Activated CD4-positive, alpha-beta T cell treated with anti-CD3 and anti-CD28 coated beads, Interleukin-2, amount 10 ng/mL, durations not matched to agents 7 days and 5 days (primary cell): ENCODE results near the gene NFIC. TPM values are rescaled to one million over a fixed set of nuclear protein-coding genes. Genes with fewer than 3 reads are reported as not detected.
A peak's percentile ranks its signal among the peaks of the same experiment; 100 is the strongest.

Experiments used
- CTCF ChIA-PET: fragments of 350-600 bp; sonication (Branson Sonifier 250); formaldehyde crosslinking; loops from one replicate; lab custom pipeline; 2021; ENCODE audit warnings: antibody characterized with exemption; lab: Charles Lee
- POLR2A ChIA-PET: fragments of 350-600 bp; sonication (Branson Sonifier 250); formaldehyde crosslinking; loops from one replicate; lab custom pipeline; 2021; ENCODE audit warnings: antibody characterized with exemption; lab: Charles Lee
- DNase-seq: peaks from one replicate; pipeline ENCODE4 v3.0.0-alpha.2; 2020
- H3K27ac Mint-ChIP-seq: one replicate; pipeline ENCODE4 v1.8.0; 2021; ENCODE audit warnings: mild to moderate bottlenecking, moderate library complexity, mixed read lengths
- H3K27me3 Mint-ChIP-seq: one replicate; pipeline ENCODE4 v1.8.0; 2021; ENCODE audit warnings: mixed read lengths
- H3K36me3 Mint-ChIP-seq: one replicate; pipeline ENCODE4 v1.8.0; 2021; ENCODE audit warnings: low read depth, mixed read lengths
- H3K4me1 Mint-ChIP-seq: one replicate; pipeline ENCODE4 v1.8.0; 2021; ENCODE audit warnings: mixed read lengths
- H3K4me3 Mint-ChIP-seq: one replicate; pipeline ENCODE4 v1.8.0; 2021; ENCODE audit warnings: mild to moderate bottlenecking, moderate library complexity, mixed read lengths
- H3K9me3 Mint-ChIP-seq: one replicate; pipeline ENCODE4 v1.8.0; 2021; ENCODE audit warnings: mixed read lengths
- total RNA-seq, 2 experiments: library from RNA; stranded (reverse); gene quantifications; one replicate each; pipeline ENCODE4 v1.2.3, GENCODE V29; 2021

Gene NFIC
- total RNA-seq, 2 experiments from 2014 or later = 14.2 TPM

DNA sequence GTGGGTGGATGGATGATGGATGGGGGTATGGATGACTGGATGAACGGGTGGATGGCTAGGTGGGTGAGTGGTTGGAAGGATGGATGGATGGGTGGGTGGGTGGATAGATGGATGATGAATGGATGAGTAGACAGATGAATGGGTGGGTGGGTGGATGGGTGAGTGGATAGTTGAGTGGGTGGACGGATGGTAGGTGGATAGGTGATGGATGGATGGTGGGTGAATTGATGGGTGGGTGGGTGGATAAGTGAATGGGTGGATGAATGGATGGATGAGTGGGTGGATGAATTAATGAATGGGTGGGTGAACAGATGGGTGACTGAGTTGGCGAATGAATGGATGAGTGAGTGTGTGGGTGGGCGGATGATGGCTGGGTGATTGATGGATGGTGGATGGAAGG lies 109.1 kb downstream of the NFIC start:
- DNase-seq = no peak
- H3K4me3 Mint-ChIP-seq = no peak overlapping the region
- ChIA-PET CTCF (no interaction called here), POLR2A (no interaction called here)
- H3K36me3 Mint-ChIP-seq = no peaks in the 10 kb centered on the region
- H3K27ac Mint-ChIP-seq = no peak overlapping the region
- H3K27me3 Mint-ChIP-seq = peaks cover 5% of the 10 kb centered on the region
- H3K4me1 Mint-ChIP-seq = peaks cover 13% of the 10 kb centered on the region
- H3K9me3 Mint-ChIP-seq = no peaks in the 10 kb centered on the region

DNA sequence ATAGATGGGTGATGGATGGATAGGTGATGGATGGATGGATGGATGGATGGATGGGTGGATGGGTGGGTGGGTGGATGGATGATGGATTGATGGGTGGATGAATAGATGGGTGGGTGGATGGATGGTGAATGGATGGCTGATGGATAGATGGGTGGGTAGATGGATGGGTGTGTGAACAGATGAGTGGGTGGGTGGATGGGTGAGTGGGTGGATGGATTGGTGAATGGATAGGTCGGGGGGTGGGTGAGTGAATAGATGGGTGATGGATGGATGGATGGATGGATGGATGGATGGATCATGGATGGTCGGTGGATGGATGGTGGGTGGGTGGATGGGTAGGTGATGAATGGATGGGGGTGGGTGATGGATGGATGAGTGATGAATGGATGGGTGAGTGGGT lies 110.4 kb downstream of the NFIC start:
- no peak overlapping the region for H3K4me3 Mint-ChIP-seq
- ChIA-PET CTCF (interaction anchor here (1.0 kb wide), 1 partner anchor 8 kb away, joined by 4 read pairs; no protein-coding TSS in a partner anchor), POLR2A (no interaction called here)
- H3K9me3 Mint-ChIP-seq = no peaks in the 10 kb centered on the region
- H3K27me3 Mint-ChIP-seq = peaks cover 5% of the 10 kb centered on the region
- peaks cover 13% of the 10 kb centered on the region for H3K4me1 Mint-ChIP-seq
- no peak for DNase-seq
- no peak overlapping the region for H3K27ac Mint-ChIP-seq
- H3K36me3 Mint-ChIP-seq = no peaks in the 10 kb centered on the region

DNA sequence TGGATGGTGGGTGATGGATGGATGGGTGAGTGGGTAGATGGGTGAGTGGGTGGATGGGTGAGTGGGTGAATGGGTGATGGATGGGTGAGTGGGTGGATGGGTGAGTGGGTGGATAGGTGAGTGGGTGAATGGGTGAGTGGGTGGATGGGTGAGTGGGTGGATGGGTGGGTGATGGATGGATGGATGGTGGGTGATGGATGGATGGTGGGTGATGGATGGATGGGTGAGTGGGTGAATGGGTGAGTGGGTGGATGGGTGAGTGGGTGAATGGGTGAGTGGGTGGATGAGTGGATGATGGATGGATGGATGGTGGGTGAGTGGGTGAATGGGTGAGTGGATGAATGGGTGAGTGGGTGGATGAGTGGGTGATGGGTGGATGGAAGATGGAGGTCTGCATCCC lies 111.1 kb downstream of the NFIC start:
- ChIA-PET POLR2A (no interaction called here), CTCF (no interaction called here)
- Mint-ChIP-seq H3K4me3 (no peak overlapping the region), H3K9me3 (no peaks in the 10 kb centered on the region), H3K27ac (no peak overlapping the region), H3K36me3 (no peaks in the 10 kb centered on the region), H3K4me1 (peaks cover 13% of the 10 kb centered on the region), H3K27me3 (peaks cover 5% of the 10 kb centered on the region)
- no peak for DNase-seq

DNA sequence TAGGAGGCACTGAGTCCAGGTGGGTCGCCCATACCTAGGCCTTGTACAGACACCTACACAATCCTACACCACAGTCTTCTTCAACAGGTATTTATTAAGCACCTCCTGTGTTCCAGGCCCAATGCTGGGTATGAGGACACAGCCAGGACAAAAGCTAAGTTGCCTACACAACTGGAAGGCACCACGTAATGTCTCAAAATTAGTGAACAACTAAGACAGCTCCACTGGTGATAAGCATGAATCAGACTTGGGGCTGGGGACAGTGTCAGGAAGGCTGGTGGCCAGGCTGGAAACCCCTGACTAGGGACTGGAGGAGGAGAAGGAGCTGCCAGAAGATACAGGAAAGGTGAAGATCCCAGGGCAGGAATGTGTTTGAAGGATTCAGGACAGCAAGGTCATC lies 111.6 kb downstream of the NFIC start:
- H3K9me3 Mint-ChIP-seq = no peaks in the 10 kb centered on the region
- CTCF ChIA-PET = no interaction called here

DNA sequence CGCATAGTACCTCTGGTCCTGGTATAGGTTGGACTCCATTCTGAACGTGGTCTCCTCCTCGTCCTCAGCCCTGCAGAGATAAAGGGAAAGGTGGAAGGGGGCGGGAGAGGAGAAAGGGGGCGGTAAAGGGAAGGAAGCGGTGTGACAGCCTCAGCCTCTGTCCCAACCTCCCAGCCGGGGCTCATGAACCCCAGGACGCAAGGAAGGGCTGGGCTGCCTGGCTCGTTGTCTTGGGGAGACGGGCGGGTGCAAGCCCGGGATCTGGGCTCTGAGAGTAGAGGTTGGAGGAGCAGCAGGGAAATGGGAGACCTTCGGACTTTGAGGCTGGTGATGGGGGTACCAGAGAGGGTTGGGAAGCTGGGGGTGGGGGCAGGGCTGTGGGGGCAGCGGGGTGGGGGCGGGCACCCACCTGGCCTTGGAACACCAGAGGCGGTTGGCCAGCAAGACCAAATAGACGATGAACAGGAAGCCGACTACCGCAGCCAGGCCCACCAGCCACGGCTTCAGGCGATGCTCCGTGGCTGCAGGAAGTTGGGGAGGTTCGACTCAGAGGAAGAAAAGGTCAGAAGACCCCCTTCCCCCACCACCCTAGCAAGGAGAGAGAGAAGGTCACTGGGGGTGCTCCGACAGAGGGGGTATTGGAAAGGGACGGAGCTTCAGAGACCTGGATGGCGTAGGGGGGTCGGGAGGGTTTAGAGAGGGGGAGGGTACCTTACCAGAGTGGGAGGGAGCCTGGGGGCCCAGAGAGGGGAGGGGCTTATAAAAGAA lies 112.2 kb downstream of the NFIC start:
- H3K9me3 Mint-ChIP-seq = no peaks in the 10 kb centered on the region
- H3K4me1 Mint-ChIP-seq = peaks cover 13% of the 10 kb centered on the region
- CTCF ChIA-PET = interaction anchor here (0.6 to 1.3 kb wide), 5 partner anchors 24 to 260 kb away, joined by 3 to 5 read pairs (median 4); no protein-coding TSS in a partner anchor
- peaks cover 5% of the 10 kb centered on the region for H3K27me3 Mint-ChIP-seq
- no peaks in the 10 kb centered on the region for H3K36me3 Mint-ChIP-seq
- peak; percentile 30 for DNase-seq
- peak overlapping the region; percentile 41 for H3K27ac Mint-ChIP-seq
- POLR2A ChIA-PET = no interaction called here
- H3K4me3 Mint-ChIP-seq = peak overlapping the region; percentile 45

More for the DNA sequence above, 111.6 kb downstream of the NFIC start:
- no peak overlapping the region for H3K27ac Mint-ChIP-seq
- no peak for DNase-seq
- H3K36me3 Mint-ChIP-seq = no peaks in the 10 kb centered on the region
- POLR2A ChIA-PET = no interaction called here
- H3K4me3 Mint-ChIP-seq = no peak overlapping the region
- peaks cover 13% of the 10 kb centered on the region for H3K4me1 Mint-ChIP-seq
- peaks cover 5% of the 10 kb centered on the region for H3K27me3 Mint-ChIP-seq

DNA sequence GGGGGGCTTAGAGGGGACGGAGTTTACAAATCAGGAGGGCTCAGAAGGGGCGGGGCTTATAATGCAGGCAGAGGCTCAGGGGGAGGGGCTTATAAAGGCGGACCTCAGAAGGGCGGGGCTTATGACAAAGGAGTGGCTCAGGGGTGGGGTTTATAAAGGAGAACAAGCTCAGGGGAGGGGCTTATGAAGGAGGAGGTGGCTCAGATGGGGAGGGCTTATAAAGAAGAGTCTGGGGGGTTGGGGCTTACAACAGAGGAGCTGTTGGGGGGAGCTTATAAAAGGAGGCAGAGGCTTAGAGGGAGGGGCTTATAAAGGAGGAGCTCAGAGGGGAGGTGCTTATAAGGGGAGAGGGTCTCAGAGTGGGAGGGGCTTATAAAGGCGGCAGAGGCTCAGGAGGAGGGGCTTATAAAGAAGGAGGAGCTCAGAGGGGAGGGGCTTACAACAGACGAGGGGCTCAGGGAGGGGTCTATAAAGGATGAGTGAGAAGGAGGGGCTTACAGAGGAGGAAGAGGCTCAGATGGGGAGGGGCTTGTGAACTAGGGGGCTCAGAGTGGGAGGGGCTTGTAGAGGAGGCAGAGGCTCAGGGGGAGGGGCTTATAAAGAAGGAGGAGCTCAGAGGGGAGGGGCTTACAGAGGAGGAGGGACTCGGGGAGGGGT lies 112.9 kb downstream of the NFIC start:
- peaks cover 5% of the 10 kb centered on the region for H3K27me3 Mint-ChIP-seq
- peaks cover 13% of the 10 kb centered on the region for H3K4me1 Mint-ChIP-seq
- no peak overlapping the region for H3K4me3 Mint-ChIP-seq
- no peaks in the 10 kb centered on the region for H3K9me3 Mint-ChIP-seq
- POLR2A ChIA-PET = no interaction called here
- H3K27ac Mint-ChIP-seq = no peak overlapping the region
- peak; percentile 62 for DNase-seq
- CTCF ChIA-PET = interaction anchor here (0.6 to 1.3 kb wide), 8 partner anchors 9 to 259 kb away, joined by 3 to 5 read pairs (median 4); no protein-coding TSS in a partner anchor
- no peaks in the 10 kb centered on the region for H3K36me3 Mint-ChIP-seq

DNA sequence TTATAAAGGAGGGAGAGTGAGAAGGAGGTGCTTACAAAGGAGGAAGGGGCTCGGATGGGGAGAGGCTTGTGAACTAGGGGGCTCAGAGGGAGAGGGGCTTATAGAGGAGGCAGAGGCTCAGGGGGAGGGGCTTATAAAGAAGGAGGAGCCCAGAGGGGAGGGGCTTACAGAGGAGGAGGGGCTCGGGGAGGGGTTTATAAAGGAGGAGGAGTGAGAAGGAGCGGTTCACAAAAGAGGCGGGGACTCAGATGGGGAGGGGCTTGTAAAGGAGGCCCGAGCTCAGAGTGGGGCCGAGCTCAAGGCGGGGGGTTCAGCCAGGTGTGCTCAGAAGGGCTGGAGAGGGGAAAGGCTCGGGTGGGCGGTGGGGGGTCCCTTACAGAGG lies 113.4 kb downstream of the NFIC start:
- H3K4me1 Mint-ChIP-seq = peaks cover 13% of the 10 kb centered on the region
- POLR2A ChIA-PET = no interaction called here
- H3K4me3 Mint-ChIP-seq = no peak overlapping the region
- peaks cover 5% of the 10 kb centered on the region for H3K27me3 Mint-ChIP-seq
- no peaks in the 10 kb centered on the region for H3K9me3 Mint-ChIP-seq
- H3K36me3 Mint-ChIP-seq = no peaks in the 10 kb centered on the region
- peak overlapping the region; percentile 36 for H3K27ac Mint-ChIP-seq
- peak; percentile 53 for DNase-seq
- CTCF ChIA-PET = interaction anchor here (0.7 to 1.3 kb wide), 4 partner anchors 9 to 23 kb away, joined by 3 to 5 read pairs (median 3); no protein-coding TSS in a partner anchor

DNA sequence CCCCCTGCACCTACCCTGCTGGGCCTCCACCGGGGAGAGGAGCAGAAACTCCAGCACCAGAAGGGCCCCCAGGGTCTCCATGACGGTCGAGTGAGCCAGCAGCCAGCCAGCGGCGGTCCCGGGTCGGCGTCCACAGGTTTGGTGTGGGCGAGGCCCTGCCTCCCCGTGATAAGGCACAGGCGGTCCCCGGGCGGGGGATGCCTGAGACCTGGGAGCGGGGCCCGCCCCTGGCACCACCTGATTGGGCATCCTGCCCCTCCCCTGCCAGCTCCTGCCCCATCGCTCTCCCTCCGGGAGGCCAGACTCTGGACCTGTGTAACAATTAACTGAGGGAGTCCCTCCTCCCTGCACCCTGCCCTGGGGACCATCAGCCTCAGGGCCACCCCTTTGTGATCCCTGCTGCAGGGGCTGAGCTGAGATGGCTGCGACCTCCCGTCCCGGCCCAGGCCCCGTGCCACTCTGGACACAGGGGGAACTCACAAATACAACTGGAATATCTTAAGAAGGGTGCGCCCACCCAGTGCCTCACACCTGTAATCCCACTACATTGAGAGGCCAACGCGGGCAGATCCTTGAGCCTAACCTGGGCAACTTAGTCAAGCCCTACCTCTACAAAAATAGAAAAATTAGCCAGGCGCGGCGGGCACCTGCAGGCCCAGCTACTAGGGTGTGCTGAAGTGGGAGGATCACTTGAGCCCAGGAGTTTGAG lies 114.2 kb downstream of the NFIC start, which contains the start of gene SMIM24:
Gene SMIM24 (minus strand): TSS at position 143 of the 709 bp plus-strand sequence. CDS start 62 bp downstream, at position 81.
- Mint-ChIP-seq H3K36me3 (no peaks in the 10 kb centered on the region), H3K4me3 (no peak within 1 kb of the TSS)
- no peak for DNase-seq

DNA sequence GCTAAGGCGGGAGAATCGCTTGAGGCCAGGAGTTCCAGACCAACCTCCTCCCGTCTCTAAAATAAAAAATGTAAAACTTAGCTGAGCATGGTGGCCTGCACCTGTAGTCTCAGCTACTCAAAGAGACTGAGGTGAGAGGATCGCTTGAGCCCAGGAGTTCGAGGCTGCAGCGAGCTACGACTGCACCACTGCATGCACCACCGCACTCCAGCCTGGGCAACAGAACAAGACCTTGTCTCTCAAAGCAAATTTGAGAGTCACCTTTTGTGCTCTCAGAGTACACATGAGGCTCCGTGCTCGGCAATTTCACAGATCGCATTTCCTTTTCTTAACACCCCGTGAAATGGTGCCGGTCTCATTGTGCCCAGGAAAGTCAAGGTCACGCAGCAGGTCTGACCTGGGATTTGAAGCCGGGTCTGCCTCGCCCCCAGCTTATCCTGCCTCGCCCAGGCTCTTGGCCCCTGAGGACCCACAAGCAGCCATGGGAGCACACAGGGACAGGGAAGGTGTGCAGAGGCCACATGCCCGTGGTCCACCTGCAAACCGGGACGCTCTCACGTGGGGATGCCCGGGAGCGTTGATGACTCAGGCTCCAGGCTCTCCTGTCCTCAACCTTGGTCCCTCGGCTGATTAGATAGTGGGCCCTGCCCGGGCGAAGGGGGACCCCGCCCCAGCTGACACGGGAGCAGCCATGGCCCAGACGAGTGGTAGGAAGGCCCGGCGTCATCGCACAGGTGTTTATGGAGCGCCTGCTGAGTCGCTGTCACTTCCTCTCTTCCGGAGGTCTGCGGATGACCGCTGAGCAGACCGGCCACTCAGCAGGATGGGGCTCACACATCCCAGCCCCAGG lies 115.1 kb downstream of the NFIC start:
- no peak overlapping the region for H3K27ac Mint-ChIP-seq
- peaks cover 5% of the 10 kb centered on the region for H3K27me3 Mint-ChIP-seq
- H3K4me1 Mint-ChIP-seq = peaks cover 13% of the 10 kb centered on the region
- no peaks in the 10 kb centered on the region for H3K36me3 Mint-ChIP-seq
- POLR2A ChIA-PET = no interaction called here
- DNase-seq = no peak
- CTCF ChIA-PET = interaction anchor here (1.3 kb wide), 1 partner anchor 177 kb away, joined by 3 read pairs; no protein-coding TSS in a partner anchor
- H3K4me3 Mint-ChIP-seq = no peak overlapping the region
- no peaks in the 10 kb centered on the region for H3K9me3 Mint-ChIP-seq

More for the DNA sequence above, 114.2 kb downstream of the NFIC start, which contains the start of gene SMIM24:
- peaks cover 13% of the 10 kb centered on the region for H3K4me1 Mint-ChIP-seq
- peak within 1 kb of the TSS; percentile 36 for H3K27ac Mint-ChIP-seq
- H3K27me3 Mint-ChIP-seq = peaks cover 5% of the 10 kb centered on the region
- CTCF ChIA-PET = interaction anchor here (1.3 kb wide), 1 partner anchor 176 kb away, joined by 3 read pairs; no protein-coding TSS in a partner anchor
- POLR2A ChIA-PET = no interaction called here
- H3K9me3 Mint-ChIP-seq = no peaks in the 10 kb centered on the region

DNA sequence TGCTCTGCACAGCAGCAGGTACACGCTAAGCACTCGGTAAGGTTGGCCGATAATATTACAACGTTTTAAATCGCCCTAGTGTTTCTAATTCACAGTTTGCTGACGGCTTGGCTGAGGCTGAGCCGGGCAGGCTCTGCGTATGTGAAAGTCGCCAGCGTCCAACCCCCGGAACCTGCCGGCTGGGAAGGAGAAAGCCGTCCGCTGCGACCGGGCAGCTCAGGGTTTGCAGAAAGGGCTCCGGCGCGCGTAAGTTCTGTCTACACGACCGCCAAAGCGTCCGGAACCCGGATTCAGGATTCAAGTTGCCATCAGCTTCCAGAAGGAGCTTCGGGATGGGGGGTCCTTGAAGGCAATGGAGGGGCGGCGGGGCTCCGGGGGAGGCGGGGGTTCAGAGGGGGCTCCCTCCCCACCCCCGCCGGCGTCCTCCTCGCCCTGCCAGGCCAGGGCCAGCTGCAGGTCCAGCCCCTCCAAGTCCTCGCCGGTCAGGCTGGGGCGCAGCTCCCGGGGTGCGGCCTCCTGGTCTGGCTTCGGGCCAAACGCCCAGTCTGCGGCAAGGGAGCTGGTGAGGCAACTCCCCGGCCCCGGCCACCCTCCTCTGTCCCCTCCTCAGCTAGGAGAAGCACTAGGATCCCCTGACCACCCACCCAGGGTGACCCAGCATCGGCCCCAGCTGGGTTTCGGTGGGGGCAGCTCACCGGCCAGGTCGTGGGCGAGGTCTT lies 116.3 kb downstream of the NFIC start:
- no peaks in the 10 kb centered on the region for H3K9me3 Mint-ChIP-seq
- CTCF ChIA-PET = interaction anchor here (0.6 to 2.0 kb wide), 3 partner anchors 10 to 397 kb away, joined by 3 to 5 read pairs (median 4); no protein-coding TSS in a partner anchor
- no peak overlapping the region for H3K27ac Mint-ChIP-seq
- no peak for DNase-seq
- POLR2A ChIA-PET = no interaction called here
- peaks cover 5% of the 10 kb centered on the region for H3K27me3 Mint-ChIP-seq
- peaks cover 2% of the 10 kb centered on the region for H3K36me3 Mint-ChIP-seq
- H3K4me1 Mint-ChIP-seq = peaks cover 13% of the 10 kb centered on the region
- no peak overlapping the region for H3K4me3 Mint-ChIP-seq

DNA sequence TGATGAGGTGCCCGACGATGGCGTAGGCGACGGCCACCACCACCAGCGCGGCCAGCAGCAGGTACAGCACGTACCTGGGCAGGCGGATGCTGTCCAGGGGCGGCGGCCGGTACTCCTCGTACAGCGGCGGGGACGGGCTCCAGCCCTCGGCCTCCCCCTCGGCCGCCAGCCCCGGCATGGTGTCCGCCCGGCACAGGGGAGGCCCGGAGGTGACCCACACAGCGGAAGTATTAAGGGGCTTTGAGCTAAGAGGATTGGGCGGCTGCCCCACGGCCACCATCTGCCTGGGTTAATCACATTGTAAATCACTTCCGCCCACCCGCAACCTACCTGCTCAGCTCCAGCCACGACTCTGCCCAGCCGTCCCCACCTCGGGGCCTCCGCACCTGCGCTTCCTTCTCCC lies 116.8 kb downstream of the NFIC start, which contains the start of gene SMIM44:
Gene SMIM44 (minus strand): TSS at position 216 of the 403 bp plus-strand sequence. CDS start 38 bp downstream, at position 178.
- peaks cover 1% of the 10 kb centered on the region for H3K27me3 Mint-ChIP-seq
- no peak for DNase-seq
- H3K27ac Mint-ChIP-seq = no peak within 1 kb of the TSS
- H3K36me3 Mint-ChIP-seq = peaks cover 2% of the 10 kb centered on the region
- ChIA-PET CTCF (interaction anchor here (0.6 to 2.0 kb wide), 4 partner anchors 10 to 397 kb away, joined by 3 to 5 read pairs (median 4); no protein-coding TSS in a partner anchor), POLR2A (no interaction called here)
- H3K4me3 Mint-ChIP-seq = no peak within 1 kb of the TSS
- no peaks in the 10 kb centered on the region for H3K9me3 Mint-ChIP-seq
- H3K4me1 Mint-ChIP-seq = peaks cover 10% of the 10 kb centered on the region
